ENCODE data around the gene NOL9.

The NOL9 gene

GRCh38 chr1:6476483-6476882 lies 77.8 kb downstream of the NOL9 start:
- no peaks in the 10 kb centered on the region for H4K20me1 ChIP-seq (ENCODE audit: insufficient read depth, low read length)
- H3K4me1 ChIP-seq (ENCODE audit: insufficient read depth, low read length, severe bottlenecking) = no peaks in the 10 kb centered on the region
- H3K9me2 ChIP-seq (ENCODE audit: low read depth, low read length) = no peaks in the 10 kb centered on the region
- no peak overlapping the region for H3K4me3 ChIP-seq (ENCODE audit: low read depth, low read length, poor library complexity, severe bottlenecking)
- H3K79me2 ChIP-seq (ENCODE audit: insufficient read depth, low read length) = no peaks in the 10 kb centered on the region
- H2AFZ ChIP-seq (ENCODE audit: low read length) = no peak overlapping the region
- H3K27ac ChIP-seq (ENCODE audit: low read depth, low read length, poor library complexity, severe bottlenecking) = no peak overlapping the region
- no peaks in the 10 kb centered on the region for H3F3A ChIP-seq (ENCODE audit: insufficient read depth, low read length)
- no peak for TF ChIP-seq CTCF (IDR thresholded peaks at IDR 0.05; ENCODE audit: low read length)
- no peak for TF ChIP-seq EZH2 (IDR thresholded peaks at IDR 0.05; ENCODE audit: borderline replicate concordance, low read length)
- H3K9ac ChIP-seq (ENCODE audit: low read length) = no peak overlapping the region
- H3K4me2 ChIP-seq (ENCODE audit: low read length) = no peak overlapping the region
- H3K9me3 ChIP-seq (ENCODE audit: low read length) = no peaks in the 10 kb centered on the region
- H3K27me3 ChIP-seq (ENCODE audit: insufficient read depth, low read length) = peaks cover 10% of the 10 kb centered on the region
- no peaks in the 10 kb centered on the region for H3K36me3 ChIP-seq (ENCODE audit: insufficient read depth, low read length)

GRCh38 chr1:6475381-6476133 lies 78.8 kb downstream of the NOL9 start:
- no peak overlapping the region for H3K4me3 ChIP-seq (ENCODE audit: low read depth, low read length, poor library complexity, severe bottlenecking)
- H3K27me3 ChIP-seq (ENCODE audit: insufficient read depth, low read length) = peaks cover 10% of the 10 kb centered on the region
- no peaks in the 10 kb centered on the region for H3K79me2 ChIP-seq (ENCODE audit: insufficient read depth, low read length)
- no peaks in the 10 kb centered on the region for H3K9me2 ChIP-seq (ENCODE audit: low read depth, low read length)
- H3K9ac ChIP-seq (ENCODE audit: low read length) = no peak overlapping the region
- H3F3A ChIP-seq (ENCODE audit: insufficient read depth, low read length) = no peaks in the 10 kb centered on the region
- H3K27ac ChIP-seq (ENCODE audit: low read depth, low read length, poor library complexity, severe bottlenecking) = no peak overlapping the region
- H3K9me3 ChIP-seq (ENCODE audit: low read length) = no peaks in the 10 kb centered on the region
- H3K4me2 ChIP-seq (ENCODE audit: low read length) = peak overlapping the region; percentile 26; the same call in 1 of the 2 replicates
- H2AFZ ChIP-seq (ENCODE audit: low read length) = no peak overlapping the region
- no peaks in the 10 kb centered on the region for H3K36me3 ChIP-seq (ENCODE audit: insufficient read depth, low read length)
- no peaks in the 10 kb centered on the region for H4K20me1 ChIP-seq (ENCODE audit: insufficient read depth, low read length)
- H3K4me1 ChIP-seq (ENCODE audit: insufficient read depth, low read length, severe bottlenecking) = no peaks in the 10 kb centered on the region
- peak; percentile 92 for TF ChIP-seq CTCF (IDR thresholded peaks at IDR 0.05; ENCODE audit: low read length)
- TF ChIP-seq EZH2 (IDR thresholded peaks at IDR 0.05; ENCODE audit: borderline replicate concordance, low read length) = no peak

- Histone ChIP-seq H3K4me1 (ENCODE audit: insufficient read depth, low read length, severe bottlenecking) (no peaks in the 10 kb centered on the region), H3K79me2 (ENCODE audit: insufficient read depth, low read length) (no peaks in the 10 kb centered on the region), H3K9ac (ENCODE audit: low read length) (no peak overlapping the region), H3K27ac (ENCODE audit: low read depth, low read length, poor library complexity, severe bottlenecking) (no peak overlapping the region), H4K20me1 (ENCODE audit: insufficient read depth, low read length) (no peaks in the 10 kb centered on the region), H3K9me3 (ENCODE audit: low read length) (no peaks in the 10 kb centered on the region), H3K36me3 (ENCODE audit: insufficient read depth, low read length) (no peaks in the 10 kb centered on the region), H3K27me3 (ENCODE audit: insufficient read depth, low read length) (peaks cover 7% of the 10 kb centered on the region), H2AFZ (ENCODE audit: low read length) (no peak overlapping the region), H3F3A (ENCODE audit: insufficient read depth, low read length) (no peaks in the 10 kb centered on the region), H3K4me3 (ENCODE audit: low read depth, low read length, poor library complexity, severe bottlenecking) (no peak overlapping the region), H3K9me2 (ENCODE audit: low read depth, low read length) (no peaks in the 10 kb centered on the region), H3K4me2 (ENCODE audit: low read length) (no peak overlapping the region)
- no peak for TF ChIP-seq CTCF (IDR thresholded peaks at IDR 0.05; ENCODE audit: low read length)
- TF ChIP-seq EZH2 (IDR thresholded peaks at IDR 0.05; ENCODE audit: borderline replicate concordance, low read length) = no peak
Measured at GRCh38 chr1:6474815-6475282, 79.5 kb downstream of the NOL9 start.

All from OCI-LY1 (cell line).